Measurements from ENCODE around the gene NAV3. TPM values are rescaled to one million over a fixed set of nuclear protein-coding genes. Genes with fewer than 3 reads are reported as not detected.

Gene NAV3
- total RNA-seq, 2 experiments from 2014 or later = not detected

DNA sequence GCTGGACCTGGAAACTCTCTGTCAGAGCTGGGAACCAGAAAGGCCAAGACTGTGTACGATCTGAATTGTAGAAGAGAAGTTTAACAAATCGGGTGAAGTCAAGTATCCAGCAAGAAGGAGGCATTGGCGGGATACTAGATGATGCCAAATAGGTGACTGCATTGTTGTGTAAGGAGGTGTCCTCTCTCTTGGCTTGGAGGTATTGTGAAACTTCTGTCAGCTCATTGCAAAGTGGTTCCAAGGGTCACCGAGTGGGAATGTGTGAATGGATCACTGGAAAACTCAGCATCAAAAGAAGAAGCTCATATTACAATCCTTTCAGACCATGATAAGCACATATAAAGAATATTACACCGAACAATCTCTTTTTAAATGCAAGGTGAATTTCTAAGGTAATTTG lies 11.7 kb downstream of the NAV3 start:
- Mint-ChIP-seq H3K27ac (no peak overlapping the region), H3K27me3 (no peaks in the 10 kb centered on the region), H3K36me3 (ENCODE audit: low read depth) (no peaks in the 10 kb centered on the region), H3K4me3 (no peak overlapping the region), H3K9me3 (peaks cover 8% of the 10 kb centered on the region), H3K4me1 (ENCODE audit: low read depth) (no peaks in the 10 kb centered on the region)
- no peaks in the 10 kb centered on the region for H3K27me3 ChIP-seq (ENCODE audit: control insufficient read depth in 1 of 2, insufficient read depth in 2 of 2, low read length in 2 of 2)
- no peak overlapping the region for H3K27ac ChIP-seq (ENCODE audit: low read depth in 1 of 2, low read length in 2 of 2)
- ChIA-PET CTCF (no interaction called here), POLR2A (no interaction called here)
- TF ChIP-seq, protein P1, sequence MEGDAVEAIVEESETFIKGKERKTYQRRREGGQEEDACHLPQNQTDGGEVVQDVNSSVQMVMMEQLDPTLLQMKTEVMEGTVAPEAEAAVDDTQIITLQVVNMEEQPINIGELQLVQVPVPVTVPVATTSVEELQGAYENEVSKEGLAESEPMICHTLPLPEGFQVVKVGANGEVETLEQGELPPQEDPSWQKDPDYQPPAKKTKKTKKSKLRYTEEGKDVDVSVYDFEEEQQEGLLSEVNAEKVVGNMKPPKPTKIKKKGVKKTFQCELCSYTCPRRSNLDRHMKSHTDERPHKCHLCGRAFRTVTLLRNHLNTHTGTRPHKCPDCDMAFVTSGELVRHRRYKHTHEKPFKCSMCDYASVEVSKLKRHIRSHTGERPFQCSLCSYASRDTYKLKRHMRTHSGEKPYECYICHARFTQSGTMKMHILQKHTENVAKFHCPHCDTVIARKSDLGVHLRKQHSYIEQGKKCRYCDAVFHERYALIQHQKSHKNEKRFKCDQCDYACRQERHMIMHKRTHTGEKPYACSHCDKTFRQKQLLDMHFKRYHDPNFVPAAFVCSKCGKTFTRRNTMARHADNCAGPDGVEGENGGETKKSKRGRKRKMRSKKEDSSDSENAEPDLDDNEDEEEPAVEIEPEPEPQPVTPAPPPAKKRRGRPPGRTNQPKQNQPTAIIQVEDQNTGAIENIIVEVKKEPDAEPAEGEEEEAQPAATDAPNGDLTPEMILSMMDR (IDR thresholded peaks at IDR 0.05) = no peak
- intact Hi-C loops (cut with DNase I, micrococcal nuclease) = no loop called here
- no peak overlapping the region for H3K4me3 ChIP-seq (ENCODE audit: low read length)
- DNase-seq = no peak
- no peaks in the 10 kb centered on the region for H3K36me3 ChIP-seq (ENCODE audit: insufficient read depth, low read length)
- H3K9me3 ChIP-seq (ENCODE audit: control insufficient read depth in 1 of 2, insufficient read depth in 1 of 2, low read length in 2 of 2) = no peaks in the 10 kb centered on the region
- H3K4me1 ChIP-seq (ENCODE audit: insufficient read depth, low read length) = no peaks in the 10 kb centered on the region
- ATAC-seq (ENCODE audit: poor library complexity) = no peak

DNA sequence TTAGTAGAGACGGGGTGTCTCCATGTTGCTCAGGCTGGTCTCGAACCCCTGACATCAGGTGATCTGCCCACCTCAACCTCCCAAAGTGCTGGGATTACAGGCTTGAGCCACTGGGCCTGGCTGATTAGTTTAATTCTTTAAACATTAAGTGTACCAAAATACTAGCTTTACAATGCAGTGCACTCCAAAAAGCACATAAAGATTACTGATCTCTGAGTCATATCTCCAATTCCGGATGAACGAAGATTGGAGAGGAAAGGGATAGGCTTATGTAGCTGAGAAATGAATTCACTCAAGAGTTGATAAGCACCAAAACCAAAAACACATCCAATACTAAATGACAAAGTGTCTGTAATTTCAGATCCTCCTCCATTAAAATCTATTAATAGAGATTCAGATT lies 15.1 kb downstream of the NAV3 start:
- no peak overlapping the region for H3K4me3 ChIP-seq (ENCODE audit: low read length)
- H3K27me3 ChIP-seq (ENCODE audit: control insufficient read depth in 1 of 2, insufficient read depth in 2 of 2, low read length in 2 of 2) = no peaks in the 10 kb centered on the region
- no peaks in the 10 kb centered on the region for H3K36me3 ChIP-seq (ENCODE audit: insufficient read depth, low read length)
- Mint-ChIP-seq H3K4me1 (ENCODE audit: low read depth) (no peaks in the 10 kb centered on the region), H3K36me3 (ENCODE audit: low read depth) (no peaks in the 10 kb centered on the region), H3K27ac (no peak overlapping the region), H3K9me3 (peaks cover 9% of the 10 kb centered on the region), H3K27me3 (no peaks in the 10 kb centered on the region), H3K4me3 (no peak overlapping the region)
- no peak overlapping the region for H3K27ac ChIP-seq (ENCODE audit: low read depth in 1 of 2, low read length in 2 of 2)
- H3K9me3 ChIP-seq (ENCODE audit: control insufficient read depth in 1 of 2, insufficient read depth in 1 of 2, low read length in 2 of 2) = no peaks in the 10 kb centered on the region
- DNase-seq = no peak
- intact Hi-C loops (cut with DNase I, micrococcal nuclease) = no loop called here
- CTCF ChIA-PET = no interaction called here
- no peak for ATAC-seq (ENCODE audit: poor library complexity)
- POLR2A ChIA-PET = no interaction called here
- TF ChIP-seq, protein P1 (IDR thresholded peaks at IDR 0.05) = no peak
- H3K4me1 ChIP-seq (ENCODE audit: insufficient read depth, low read length) = no peaks in the 10 kb centered on the region

DNA sequence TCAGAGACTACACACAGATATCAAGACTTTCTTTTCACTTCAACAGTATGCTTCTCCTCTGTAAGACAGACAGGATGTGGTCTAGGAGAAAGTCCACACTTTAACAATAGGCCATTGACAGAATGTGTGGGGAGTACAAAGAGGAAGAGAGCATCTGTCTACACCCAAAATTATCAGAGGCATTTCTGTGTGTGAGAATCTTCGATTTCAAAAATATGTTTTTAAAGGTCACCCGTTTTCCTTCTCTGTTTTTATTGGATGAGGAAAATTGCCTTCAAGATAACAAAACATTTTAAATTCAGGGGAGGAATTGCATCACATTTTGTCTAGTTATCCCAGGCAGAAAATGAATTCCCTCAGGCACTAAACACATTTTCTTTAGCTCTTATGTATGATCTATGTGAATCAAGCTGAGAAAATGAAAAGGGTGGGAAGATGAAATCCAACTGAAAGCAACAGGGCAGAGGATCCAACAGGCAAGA lies 16.4 kb downstream of the NAV3 start:
- H3K27me3 Mint-ChIP-seq = no peaks in the 10 kb centered on the region
- Histone ChIP-seq H3K4me3 (ENCODE audit: low read length) (no peak overlapping the region), H3K36me3 (ENCODE audit: insufficient read depth, low read length) (no peaks in the 10 kb centered on the region), H3K27ac (ENCODE audit: low read depth in 1 of 2, low read length in 2 of 2) (no peak overlapping the region), H3K27me3 (ENCODE audit: control insufficient read depth in 1 of 2, insufficient read depth in 2 of 2, low read length in 2 of 2) (no peaks in the 10 kb centered on the region), H3K4me1 (ENCODE audit: insufficient read depth, low read length) (no peaks in the 10 kb centered on the region), H3K9me3 (ENCODE audit: control insufficient read depth in 1 of 2, insufficient read depth in 1 of 2, low read length in 2 of 2) (no peaks in the 10 kb centered on the region)
- no peak for ATAC-seq (ENCODE audit: poor library complexity)
- no peak overlapping the region for H3K27ac Mint-ChIP-seq
- H3K9me3 Mint-ChIP-seq = peaks cover 7% of the 10 kb centered on the region
- ChIA-PET POLR2A (no interaction called here), CTCF (no interaction called here)
- H3K36me3 Mint-ChIP-seq (ENCODE audit: low read depth) = no peaks in the 10 kb centered on the region
- DNase-seq = no peak
- no peaks in the 10 kb centered on the region for H3K4me1 Mint-ChIP-seq (ENCODE audit: low read depth)
- intact Hi-C loops (cut with DNase I, micrococcal nuclease) = no loop called here
- H3K4me3 Mint-ChIP-seq = no peak overlapping the region
- TF ChIP-seq, protein P1 (IDR thresholded peaks at IDR 0.05) = no peak
